Parathyroid adenoma (tissue), 2 donors: ENCODE data around the gene ANKH.

ENCODE experiments used
- H2AFZ ChIP-seq: fragments of 300-600 bp; sonication (generic); one replicate; pipeline ENCODE4 v1.7.0; 2017; ENCODE audit warnings: antibody characterized with exemption, mild to moderate bottlenecking
- H3K27ac ChIP-seq: fragments of 300-600 bp; sonication (generic); one replicate; pipeline ENCODE4 v1.7.0; 2017
- H3K27me3 ChIP-seq: fragments of 300-600 bp; sonication (generic); one replicate; pipeline ENCODE4 v1.7.0; 2017; ENCODE audit warnings: low read length; ENCODE audit not compliant: control insufficient read depth, insufficient read depth
- H3K36me3 ChIP-seq: fragments of 300-600 bp; sonication (generic); one replicate; pipeline ENCODE4 v1.7.0; 2017; ENCODE audit warnings: low read length; ENCODE audit not compliant: control insufficient read depth, insufficient read depth
- H3K4me1 ChIP-seq: fragments of 300-600 bp; sonication (generic); one replicate; pipeline ENCODE4 v1.7.0; 2017; ENCODE audit warnings: control low read depth
- H3K4me2 ChIP-seq: fragments of 300-600 bp; sonication (generic); one replicate; pipeline ENCODE4 v1.7.0; 2017; ENCODE audit warnings: low read length
- H3K4me3 ChIP-seq: fragments of 300-600 bp; sonication (generic); one replicate; pipeline ENCODE4 v1.7.0; 2017; ENCODE audit warnings: low read depth, low read length
- H3K79me2 ChIP-seq: fragments of 300-600 bp; sonication (generic); one replicate; pipeline ENCODE4 v1.7.0; 2017; ENCODE audit warnings: control low read depth
- H3K9ac ChIP-seq: fragments of 300-600 bp; sonication (generic); one replicate; pipeline ENCODE4 v1.7.0; 2017; ENCODE audit warnings: mild to moderate bottlenecking
- H3K9me3 ChIP-seq: fragments of 300-600 bp; sonication (generic); one replicate; pipeline ENCODE4 v1.7.0; 2017; ENCODE audit warnings: low read length; ENCODE audit not compliant: control insufficient read depth
- TF ChIP-seq, protein P1 (sequence below): fragments of 300-600 bp; sonication (generic); IDR thresholded peaks from one replicate; pipeline ENCODE4 v1.7.0; 2017; ENCODE audit warnings: antibody characterized with exemption, mild to moderate bottlenecking
- donor health status: primary hyperparathyroidism.

ANKH gene

DNA sequence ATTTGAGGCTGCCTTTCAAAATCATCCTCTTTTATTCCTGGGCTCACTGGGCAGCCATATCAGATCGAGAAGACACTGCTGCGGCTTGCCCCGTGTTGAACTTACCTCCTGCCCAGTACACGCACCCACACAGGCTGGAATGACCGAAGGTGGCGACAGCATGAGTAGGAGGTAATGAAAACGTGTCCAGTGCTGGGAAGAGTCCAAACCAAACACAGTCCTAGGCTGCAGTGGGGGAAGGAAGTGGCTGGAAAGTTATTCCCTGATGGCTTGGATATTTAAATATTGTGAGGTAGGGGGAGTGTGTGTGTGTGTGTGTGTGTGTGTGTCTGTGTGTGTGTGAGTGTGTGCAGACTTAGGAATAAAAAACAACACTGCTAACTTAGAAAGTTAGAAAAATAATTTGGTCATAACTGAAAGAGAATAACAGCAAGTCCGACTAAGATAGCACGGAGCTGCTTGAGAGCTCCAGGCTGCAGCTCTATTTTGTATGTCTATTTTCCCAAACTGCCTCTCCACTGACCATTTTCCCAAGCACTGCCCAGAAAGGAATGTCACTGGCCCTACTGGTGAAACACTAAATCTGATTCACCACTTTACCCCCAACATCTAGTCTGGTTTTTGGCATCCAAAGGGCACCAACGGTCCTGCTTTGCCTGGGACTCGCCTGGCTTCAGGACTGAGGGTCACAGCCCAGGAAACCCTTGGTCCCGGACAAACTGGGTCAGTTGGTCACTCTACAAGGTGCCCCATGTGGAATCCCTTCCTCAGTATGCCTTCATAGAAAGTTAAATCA lies 41.2 kb downstream of the ANKH start:
- Histone ChIP-seq H3K4me1 (peaks cover 3% of the 10 kb centered on the region), H3K4me3 (no peak overlapping the region), H3K4me2 (no peak overlapping the region), H3K27me3 (no peaks in the 10 kb centered on the region), H3K9ac (no peak overlapping the region), H2AFZ (no peak overlapping the region), H3K27ac (no peak overlapping the region), H3K36me3 (no peaks in the 10 kb centered on the region), H3K9me3 (no peaks in the 10 kb centered on the region), H3K79me2 (peaks cover 23% of the 10 kb centered on the region)
- TF ChIP-seq, protein P1, sequence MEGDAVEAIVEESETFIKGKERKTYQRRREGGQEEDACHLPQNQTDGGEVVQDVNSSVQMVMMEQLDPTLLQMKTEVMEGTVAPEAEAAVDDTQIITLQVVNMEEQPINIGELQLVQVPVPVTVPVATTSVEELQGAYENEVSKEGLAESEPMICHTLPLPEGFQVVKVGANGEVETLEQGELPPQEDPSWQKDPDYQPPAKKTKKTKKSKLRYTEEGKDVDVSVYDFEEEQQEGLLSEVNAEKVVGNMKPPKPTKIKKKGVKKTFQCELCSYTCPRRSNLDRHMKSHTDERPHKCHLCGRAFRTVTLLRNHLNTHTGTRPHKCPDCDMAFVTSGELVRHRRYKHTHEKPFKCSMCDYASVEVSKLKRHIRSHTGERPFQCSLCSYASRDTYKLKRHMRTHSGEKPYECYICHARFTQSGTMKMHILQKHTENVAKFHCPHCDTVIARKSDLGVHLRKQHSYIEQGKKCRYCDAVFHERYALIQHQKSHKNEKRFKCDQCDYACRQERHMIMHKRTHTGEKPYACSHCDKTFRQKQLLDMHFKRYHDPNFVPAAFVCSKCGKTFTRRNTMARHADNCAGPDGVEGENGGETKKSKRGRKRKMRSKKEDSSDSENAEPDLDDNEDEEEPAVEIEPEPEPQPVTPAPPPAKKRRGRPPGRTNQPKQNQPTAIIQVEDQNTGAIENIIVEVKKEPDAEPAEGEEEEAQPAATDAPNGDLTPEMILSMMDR, result no peak

DNA sequence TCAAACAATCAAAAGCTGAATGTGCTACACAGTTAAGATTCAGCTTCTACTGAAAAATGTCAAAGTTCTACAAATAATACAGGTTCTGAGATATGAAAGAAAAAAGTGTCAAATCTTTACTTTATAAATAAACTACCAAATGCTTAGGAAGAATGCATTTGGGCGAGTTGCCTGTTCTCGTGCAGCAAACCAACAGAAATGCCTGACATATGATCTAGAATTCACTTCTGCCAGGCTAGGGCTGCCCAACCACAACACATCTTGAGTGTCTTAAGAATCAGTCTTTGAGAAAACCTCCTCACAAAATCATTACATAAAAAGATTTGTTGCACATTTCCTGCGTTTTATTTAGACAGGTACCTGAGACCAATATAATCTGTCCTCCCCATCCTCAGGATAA lies 42.2 kb downstream of the ANKH start:
- Histone ChIP-seq H3K4me1 (peaks cover 6% of the 10 kb centered on the region), H3K9ac (no peak overlapping the region), H3K4me3 (no peak overlapping the region), H3K9me3 (no peaks in the 10 kb centered on the region), H3K4me2 (no peak overlapping the region), H2AFZ (no peak overlapping the region), H3K36me3 (no peaks in the 10 kb centered on the region), H3K27ac (no peak overlapping the region), H3K27me3 (no peaks in the 10 kb centered on the region), H3K79me2 (peaks cover 21% of the 10 kb centered on the region)
- TF ChIP-seq, protein P1, result no peak

GRCh38 chr5:14826714-14827113 lies 44.9 kb downstream of the ANKH start:
- TF ChIP-seq, protein P1, result no peak
- no peak overlapping the region for H3K27ac ChIP-seq

GRCh38 chr5:14825977-14826376 lies 45.6 kb downstream of the ANKH start:
- Histone ChIP-seq H3K9ac (no peak overlapping the region), H3K27me3 (no peaks in the 10 kb centered on the region), H3K4me3 (no peak overlapping the region), H3K36me3 (no peaks in the 10 kb centered on the region), H3K4me1 (peaks cover 6% of the 10 kb centered on the region), H2AFZ (no peak overlapping the region), H3K27ac (no peak overlapping the region), H3K4me2 (no peak overlapping the region), H3K79me2 (peaks cover 7% of the 10 kb centered on the region), H3K9me3 (no peaks in the 10 kb centered on the region)
- TF ChIP-seq, protein P1, result no peak

More at GRCh38 chr5:14826714-14827113, 44.9 kb downstream of the ANKH start:
- Histone ChIP-seq H3K27me3 (no peaks in the 10 kb centered on the region), H3K79me2 (peaks cover 10% of the 10 kb centered on the region), H3K9ac (no peak overlapping the region), H3K4me2 (no peak overlapping the region), H3K36me3 (no peaks in the 10 kb centered on the region), H2AFZ (no peak overlapping the region), H3K9me3 (no peaks in the 10 kb centered on the region), H3K4me1 (peaks cover 6% of the 10 kb centered on the region), H3K4me3 (no peak overlapping the region)

GRCh38 chr5:14824499-14824898 lies 47.1 kb downstream of the ANKH start:
- peaks cover 6% of the 10 kb centered on the region for H3K4me1 ChIP-seq
- no peaks in the 10 kb centered on the region for H3K9me3 ChIP-seq
- no peak overlapping the region for H3K9ac ChIP-seq
- H3K27ac ChIP-seq, result no peak overlapping the region
- no peaks in the 10 kb centered on the region for H3K36me3 ChIP-seq
- H3K27me3 ChIP-seq, result no peaks in the 10 kb centered on the region
- H3K4me2 ChIP-seq, result no peak overlapping the region
- H2AFZ ChIP-seq, result no peak overlapping the region
- peaks cover 12% of the 10 kb centered on the region for H3K79me2 ChIP-seq
- TF ChIP-seq, protein P1, result no peak
- no peak overlapping the region for H3K4me3 ChIP-seq
